ENCODE data around the gene SPATC1L.

The SPATC1L gene

GRCh38 chr21:46118316-46119143 lies 65.7 kb downstream of the SPATC1L start:
- DNase-seq, result no peak

- DNase-seq, result no peak
Observed at GRCh38 chr21:46117586-46118315, 66.5 kb downstream of the SPATC1L start.

- DNase-seq, result no peak
Observed at GRCh38 chr21:46116776-46117585, 67.3 kb downstream of the SPATC1L start.

GRCh38 chr21:46116189-46116775 lies 68.0 kb downstream of the SPATC1L start:
- DNase-seq, result no peak

GRCh38 chr21:46115441-46116188 lies 68.6 kb downstream of the SPATC1L start:
- DNase-seq, result no peak

GRCh38 chr21:46114963-46115362 lies 69.3 kb downstream of the SPATC1L start:
- no peak for DNase-seq

GRCh38 chr21:46113497-46114176 lies 70.6 kb downstream of the SPATC1L start:
- no peak for DNase-seq

GRCh38 chr21:46112725-46113215 lies 71.5 kb downstream of the SPATC1L start:
- no peak for DNase-seq

GRCh38 chr21:46111857-46112724 lies 72.2 kb downstream of the SPATC1L start:
- no peak for DNase-seq

- DNase-seq, result no peak
Observed at GRCh38 chr21:46111193-46111571, 73.1 kb downstream of the SPATC1L start.

Data from DMS 273 treated with DMSO at 0.1 percent for 48 hours (cell line).